HT-29 (cell line): Measurements from ENCODE around the gene AGBL1. TPM values are rescaled to one million over a fixed set of nuclear protein-coding genes. Genes with fewer than 3 reads are reported as not detected.

ENCODE experiments used
- DNase-seq: peaks from one replicate; pipeline ENCODE4 v3.0.0-alpha.2; 2015; ENCODE audit warnings: low spot score
- total RNA-seq: library from RNA; depleted of rRNA; stranded (reverse); fragments of >200 nt; shearing (Covaris generic); gene quantifications from 2 replicates; pipeline ENCODE4 v1.2.3, GENCODE V29; 2014

AGBL1 gene
- total RNA-seq, 1 experiment from 2014 or later: not detected

DNA sequence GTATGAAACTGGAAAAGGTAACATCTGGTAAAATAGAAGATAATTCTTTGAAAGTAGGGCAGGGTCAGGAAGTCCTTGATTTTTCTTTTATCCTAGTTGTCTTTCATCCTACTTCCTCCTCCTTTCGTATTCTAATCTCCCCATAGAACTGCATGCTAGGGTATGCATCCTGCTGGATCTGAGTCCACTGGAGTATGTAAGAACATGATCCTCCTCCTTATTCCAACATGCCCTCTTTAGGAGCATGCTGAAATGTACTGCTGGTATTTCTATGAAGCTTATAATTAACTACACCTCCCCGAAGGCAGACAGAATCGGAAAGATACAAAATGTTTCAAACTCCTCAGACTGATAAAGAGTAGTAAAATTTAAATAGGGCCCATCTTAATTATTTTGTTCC, 493.8 kb downstream of the AGBL1 start:
- DNase-seq: no peak

DNA sequence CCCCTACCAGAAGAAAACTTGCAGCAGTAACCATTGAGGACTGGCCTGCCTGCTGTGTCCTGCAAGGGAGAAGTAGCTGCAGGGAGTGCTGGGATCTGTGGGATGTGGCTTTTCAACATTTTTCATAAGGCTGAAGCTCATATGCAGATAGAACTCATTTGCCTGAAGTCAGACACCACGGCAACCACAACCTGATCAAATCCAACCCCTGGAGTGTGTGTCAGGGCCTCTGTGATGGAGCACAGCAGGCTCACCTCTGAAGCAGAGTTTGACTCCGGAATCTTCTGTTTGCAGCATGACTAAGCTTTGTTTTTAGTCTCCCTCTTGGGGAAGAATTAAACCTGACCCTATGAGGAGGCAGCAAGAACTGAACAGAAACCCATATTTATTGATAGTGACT, 508.7 kb downstream of the AGBL1 start:
- no peak for DNase-seq

DNA sequence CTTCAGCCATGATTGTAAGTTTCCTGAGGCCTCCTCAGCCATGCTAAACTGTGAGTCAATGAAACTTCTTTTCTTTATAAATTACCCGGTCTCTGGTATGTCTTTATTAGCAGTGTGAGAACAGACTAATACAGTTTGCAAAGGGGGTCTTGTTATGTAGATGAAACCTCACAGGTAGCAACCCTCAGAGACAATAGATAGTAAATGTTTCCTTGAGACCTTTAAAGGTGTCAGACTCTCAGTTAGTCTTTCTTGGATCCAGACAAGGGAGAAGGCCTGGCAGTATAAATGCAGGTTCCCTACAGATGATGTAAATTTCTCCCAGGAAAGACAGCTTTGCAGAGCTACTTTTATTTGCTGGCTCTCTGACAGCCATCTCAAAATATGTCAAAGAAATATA, 510.8 kb downstream of the AGBL1 start:
- no peak for DNase-seq

DNA sequence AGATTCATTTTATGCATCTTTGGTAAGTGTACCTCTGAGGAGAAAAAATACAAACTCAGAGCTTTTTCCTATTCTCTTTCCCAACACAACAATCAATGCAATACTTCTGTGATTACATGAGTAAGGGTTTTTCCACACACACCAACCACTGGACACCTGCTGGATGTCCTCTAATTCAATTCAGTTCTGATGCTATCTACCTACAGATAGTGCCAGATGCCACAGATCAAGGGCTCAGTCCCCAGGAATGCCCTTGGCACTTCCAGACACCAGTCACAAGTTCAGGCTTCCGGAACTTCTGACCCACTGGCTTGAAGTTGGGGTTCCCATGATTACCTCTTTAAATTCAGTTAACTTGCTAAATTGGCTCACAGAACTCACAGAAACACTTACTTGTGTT, 511.5 kb downstream of the AGBL1 start:
- DNase-seq: no peak

DNA sequence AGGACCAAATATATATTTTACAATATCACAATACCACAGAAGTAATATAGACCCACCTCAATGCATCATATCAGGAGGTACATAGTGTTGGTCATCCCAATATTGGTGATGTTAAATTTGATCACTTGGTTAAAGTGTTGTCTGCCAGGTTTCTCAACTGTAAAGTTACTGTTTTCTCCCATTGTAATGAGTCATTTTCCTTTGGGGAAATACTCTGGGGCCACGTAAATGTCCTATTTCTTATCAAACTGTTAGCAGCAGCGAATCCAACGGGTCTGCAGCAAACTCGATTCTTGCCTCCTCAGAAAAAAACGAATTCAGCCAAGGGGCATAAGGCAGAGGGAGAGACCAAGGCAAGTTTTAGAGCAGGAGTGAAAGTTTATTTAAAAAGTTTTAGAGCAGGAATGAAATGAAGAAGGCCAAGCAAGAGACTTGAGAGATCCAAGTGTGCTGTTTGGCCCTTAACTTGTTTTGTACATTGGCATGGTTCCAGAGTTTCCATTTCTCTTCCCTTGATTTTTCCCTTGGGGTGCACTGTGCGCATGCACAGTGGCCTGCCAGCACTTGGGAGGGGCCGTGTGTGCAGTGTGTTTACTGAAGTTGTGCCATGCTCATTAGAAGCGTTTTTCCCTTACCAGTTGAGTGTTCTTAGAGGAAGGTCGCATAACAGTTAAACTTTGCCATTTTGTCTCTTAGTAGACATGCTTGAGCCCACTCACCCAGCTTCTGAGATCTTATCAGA, 512.5 kb downstream of the AGBL1 start:
- peak; percentile 9 for DNase-seq

DNA sequence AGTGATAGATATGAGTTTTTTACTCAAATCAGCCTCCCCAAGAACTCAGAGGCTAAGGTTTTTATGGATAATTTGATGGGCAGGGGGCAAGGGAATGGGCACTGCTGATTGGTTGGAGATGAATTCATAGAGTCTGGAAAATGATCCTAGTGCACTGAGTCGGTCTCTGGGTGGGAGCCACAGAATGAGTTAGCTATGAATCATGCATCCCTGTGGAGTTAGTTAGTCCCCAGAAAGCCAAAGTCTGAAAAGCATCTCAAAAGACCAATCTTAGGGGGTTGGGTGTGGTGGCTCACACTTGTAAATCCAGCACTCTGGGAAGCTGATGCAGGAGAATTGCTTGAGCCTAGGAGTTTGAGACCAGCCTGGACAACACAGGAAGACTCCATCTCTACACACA, 516.1 kb downstream of the AGBL1 start:
- no peak for DNase-seq

DNA sequence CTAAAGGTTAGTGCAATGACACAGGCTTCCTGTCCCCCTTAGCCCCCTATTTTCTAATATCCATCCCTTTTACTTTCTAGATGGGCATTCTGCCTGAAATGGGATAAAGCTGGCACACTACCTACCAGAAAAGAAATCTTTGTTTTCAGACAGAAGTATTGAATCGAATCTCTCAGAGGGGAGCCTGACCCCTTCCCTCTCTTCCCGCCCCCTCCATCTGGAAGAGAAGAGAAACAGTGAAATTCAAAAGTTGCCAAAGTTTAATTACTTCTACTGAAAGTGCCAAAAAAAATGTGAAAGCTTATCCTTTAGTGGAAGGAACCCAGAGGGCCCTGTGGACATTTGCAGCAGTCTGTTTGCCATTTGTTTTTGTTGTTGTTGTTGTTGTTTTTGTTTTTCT, 523.8 kb downstream of the AGBL1 start:
- no peak for DNase-seq

DNA sequence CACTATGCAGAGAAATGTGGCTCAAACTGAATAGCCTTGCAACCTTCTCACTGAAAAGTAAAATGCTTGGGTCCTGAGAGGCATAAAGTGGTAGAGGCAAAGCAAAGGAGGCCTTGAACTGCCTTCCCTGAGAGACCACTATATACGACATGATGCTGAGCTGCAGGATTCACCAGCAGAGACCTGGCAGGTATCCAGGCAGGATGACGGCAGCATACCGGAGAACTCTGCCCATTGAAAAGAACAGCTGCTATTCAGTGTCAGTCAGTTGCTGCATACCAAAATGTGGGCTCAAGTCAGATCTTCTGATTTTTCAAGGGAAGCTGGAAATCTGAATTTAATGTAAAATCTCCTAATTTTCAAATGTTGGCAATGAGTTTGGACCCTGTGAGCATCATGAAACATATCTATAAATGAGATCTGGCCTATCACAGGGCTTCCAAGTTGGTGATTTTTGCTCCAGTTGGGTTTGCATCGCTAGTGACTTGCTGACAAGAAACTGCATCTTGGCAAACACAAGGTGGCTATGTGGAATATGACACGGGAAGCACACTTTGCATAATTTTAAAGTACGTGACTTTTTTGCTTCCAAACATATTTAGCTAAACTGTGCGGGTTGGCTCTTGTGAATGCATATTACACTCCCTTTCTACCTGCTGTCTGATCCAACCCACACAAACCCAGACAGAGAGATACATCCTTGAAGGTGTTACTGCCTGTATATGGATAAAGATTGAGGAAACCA, 529.0 kb downstream of the AGBL1 start:
- DNase-seq: no peak

DNA sequence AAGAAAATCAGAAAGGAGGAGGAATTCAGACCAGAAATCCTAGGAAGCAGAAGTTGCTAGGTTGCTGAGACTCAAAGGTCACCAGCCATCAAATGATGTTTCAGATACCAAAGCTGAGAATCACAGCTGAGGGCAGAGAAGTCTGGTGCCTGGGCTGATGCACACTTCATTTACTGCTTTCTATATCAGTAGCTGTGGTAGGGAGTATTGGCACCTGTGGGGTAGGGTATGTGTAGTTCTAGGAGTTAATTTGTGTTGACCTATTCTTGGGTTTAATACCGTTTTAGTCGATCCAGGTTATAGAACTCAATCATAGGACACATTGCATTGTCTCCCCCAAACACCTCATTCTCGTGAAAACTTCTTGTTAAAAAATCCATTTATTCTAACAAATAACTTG, 529.6 kb downstream of the AGBL1 start:
- DNase-seq: no peak

DNA sequence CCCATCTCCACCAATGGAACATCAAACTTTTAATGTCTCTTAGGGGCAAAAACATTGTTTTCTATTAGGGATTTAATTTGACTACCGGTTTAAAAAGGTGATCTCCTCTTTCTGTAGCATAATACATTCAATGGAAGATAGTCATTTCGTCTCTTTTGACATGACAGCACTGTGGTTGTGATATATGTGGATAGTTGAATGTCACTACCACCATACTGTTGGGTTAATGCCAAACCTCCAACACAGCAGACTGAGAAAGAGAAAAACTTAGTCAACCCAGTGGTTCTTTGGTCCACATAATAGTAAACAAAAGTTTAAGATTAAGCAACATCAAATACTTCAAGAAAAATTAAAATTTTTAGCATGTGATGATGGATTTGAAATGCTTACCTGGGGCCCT, 530.4 kb downstream of the AGBL1 start:
- DNase-seq: no peak

DNA sequence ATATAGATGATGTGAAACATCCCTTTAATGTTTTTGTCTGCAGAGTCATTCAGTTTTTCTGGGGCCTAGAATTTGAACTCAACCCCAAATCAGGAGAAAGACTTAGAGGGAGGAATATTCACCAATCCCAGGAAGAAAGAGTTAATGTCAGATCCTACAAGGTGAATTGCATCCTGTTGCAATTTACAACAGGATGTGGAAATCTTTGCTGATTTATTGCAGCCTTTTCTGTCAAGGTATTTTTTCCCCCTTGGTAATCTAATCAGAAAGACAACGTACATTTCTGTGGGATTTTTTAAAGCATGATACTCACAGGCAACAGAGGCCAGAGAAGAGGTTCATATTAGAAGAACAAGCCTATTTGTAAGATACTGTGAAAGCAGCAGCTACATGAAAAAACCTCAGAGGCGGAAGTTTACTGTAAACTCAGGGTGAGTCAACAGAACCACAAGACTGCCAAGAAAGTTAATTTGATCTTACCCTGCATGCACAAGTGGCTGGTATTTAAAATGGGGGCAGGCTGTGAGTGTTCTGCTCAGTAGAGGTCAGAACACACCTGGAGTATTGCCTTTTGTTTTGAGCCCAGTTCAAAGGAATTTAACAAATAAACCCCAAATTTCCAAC, 531.9 kb downstream of the AGBL1 start:
- peak; percentile 62 for DNase-seq

DNA sequence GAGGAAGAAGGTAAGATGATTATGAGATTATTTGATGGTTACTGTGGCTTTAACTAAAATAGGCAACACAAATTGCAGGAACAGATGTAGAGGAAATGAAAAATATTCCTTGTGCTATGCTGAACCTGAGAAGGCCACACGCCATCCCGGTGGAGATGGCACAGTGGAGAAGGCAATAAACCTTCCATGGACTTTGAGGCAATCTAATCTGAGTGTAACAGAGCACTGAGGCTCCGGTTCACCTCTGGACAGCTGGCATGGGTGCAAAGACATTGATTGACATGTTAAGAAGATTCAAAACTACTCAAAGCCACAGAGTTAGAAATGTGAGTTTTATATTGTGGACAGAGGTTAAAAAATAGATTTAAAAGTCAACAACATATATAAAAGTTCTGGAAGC, 535.7 kb downstream of the AGBL1 start:
- DNase-seq: no peak

DNA sequence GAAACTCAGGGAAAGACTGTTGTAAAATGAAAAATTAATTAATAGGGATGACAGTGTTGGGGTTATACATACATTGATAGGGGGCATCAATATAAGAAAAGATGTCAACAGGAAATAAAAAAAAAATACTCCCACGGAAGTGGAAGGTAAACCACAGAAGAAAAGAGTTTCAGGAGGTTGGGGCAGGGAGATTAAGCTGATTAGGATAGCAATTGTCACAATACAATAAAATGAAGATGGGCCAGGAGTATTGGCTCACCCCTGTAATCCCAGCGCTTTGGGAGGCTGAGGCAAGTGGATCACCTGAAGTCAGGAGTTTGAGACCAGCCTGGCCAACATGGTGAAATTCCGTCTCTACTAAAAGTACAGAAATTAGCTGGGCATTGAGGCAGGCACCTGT, 536.1 kb downstream of the AGBL1 start:
- no peak for DNase-seq

DNA sequence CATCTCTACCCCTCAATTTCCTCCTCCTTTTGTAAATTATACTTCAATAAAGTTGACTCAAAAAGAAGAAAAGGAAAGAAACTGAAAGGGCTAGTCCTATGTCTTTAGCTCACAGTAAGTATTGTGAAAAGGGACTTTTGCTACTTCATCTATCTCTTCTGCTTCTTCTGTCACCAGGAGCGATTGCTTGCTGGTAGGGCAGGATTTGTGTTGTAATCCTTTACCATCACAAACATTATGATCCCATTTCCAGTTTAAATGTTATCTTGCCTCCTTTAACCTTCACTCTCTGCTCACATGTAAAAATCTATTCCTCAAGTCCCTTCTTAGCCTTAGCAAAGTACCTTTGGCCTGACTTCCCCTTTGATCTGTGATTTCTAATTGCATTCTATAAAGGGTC, 537.1 kb downstream of the AGBL1 start:
- DNase-seq: no peak

DNA sequence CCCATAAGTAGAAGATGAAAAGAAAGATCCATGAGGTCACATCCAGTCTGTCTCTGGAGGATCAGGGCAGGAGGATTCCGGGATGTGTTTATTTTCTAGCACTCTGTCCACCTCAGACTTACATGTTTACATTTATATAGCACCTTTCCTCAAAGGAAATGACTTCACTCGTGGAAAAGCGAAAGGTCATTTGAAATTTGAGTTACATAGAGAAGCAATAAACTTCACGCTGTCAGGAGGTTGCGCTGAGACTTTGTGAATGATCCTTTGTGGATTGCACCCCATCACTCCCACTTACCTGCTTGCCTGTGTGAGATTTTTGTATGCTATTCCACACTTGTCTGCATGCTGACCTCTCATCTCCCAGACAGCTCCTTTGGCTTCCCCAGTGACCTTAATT, 540.5 kb downstream of the AGBL1 start:
- DNase-seq: no peak

DNA sequence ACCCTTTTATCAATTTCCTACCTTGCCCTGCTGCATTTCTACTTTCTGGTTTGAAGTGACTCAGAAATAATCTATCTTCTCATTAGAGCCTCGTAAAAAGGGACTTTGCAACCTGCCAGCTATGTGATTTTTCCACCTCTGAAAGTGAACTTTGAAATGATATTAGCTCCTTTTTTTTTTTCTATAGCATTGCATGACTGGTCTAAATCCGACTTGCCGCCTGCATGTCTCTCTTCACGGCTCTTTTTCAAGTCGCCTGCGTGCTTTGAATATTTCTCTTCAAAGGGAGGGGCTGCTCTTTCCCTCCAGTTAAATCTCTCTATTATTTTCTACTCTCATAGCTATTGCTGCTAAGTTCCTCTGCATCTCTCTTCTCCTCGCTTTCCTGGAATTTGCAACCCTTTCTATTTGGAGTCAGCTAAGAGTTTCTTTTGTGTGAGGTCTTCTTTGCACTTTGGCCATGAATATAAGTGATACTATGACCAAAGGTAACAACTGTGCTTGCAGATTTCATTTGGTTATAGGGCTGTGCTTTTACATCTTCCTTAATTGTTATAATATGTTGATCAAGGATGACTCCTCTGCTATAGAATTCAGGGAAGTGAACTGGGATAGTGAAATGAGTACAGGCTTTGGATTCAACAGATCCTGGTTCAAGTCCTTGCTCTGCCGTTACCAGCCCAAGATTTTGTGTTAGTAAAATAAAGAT, 541.1 kb downstream of the AGBL1 start:
- DNase-seq: peak; percentile 21

DNA sequence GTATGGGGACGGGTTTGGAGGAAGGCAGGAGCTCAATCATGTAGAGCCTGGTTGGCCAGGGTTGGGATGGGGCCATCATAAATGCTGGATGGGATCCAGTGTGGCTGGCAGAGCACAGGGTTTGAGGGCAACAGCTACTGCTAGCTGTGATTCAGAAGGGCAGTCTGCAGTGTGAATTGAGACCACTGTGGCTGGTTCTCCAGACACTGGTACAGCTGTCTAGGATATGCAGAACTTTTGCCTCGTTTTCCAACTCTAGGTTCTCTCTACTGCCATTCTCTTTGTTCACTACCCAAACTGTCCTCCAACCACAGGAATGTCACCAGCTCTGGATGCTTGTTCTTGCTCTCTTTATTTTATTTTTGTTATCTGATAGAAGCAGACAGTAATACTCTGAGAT, 543.6 kb downstream of the AGBL1 start:
- DNase-seq: no peak

DNA sequence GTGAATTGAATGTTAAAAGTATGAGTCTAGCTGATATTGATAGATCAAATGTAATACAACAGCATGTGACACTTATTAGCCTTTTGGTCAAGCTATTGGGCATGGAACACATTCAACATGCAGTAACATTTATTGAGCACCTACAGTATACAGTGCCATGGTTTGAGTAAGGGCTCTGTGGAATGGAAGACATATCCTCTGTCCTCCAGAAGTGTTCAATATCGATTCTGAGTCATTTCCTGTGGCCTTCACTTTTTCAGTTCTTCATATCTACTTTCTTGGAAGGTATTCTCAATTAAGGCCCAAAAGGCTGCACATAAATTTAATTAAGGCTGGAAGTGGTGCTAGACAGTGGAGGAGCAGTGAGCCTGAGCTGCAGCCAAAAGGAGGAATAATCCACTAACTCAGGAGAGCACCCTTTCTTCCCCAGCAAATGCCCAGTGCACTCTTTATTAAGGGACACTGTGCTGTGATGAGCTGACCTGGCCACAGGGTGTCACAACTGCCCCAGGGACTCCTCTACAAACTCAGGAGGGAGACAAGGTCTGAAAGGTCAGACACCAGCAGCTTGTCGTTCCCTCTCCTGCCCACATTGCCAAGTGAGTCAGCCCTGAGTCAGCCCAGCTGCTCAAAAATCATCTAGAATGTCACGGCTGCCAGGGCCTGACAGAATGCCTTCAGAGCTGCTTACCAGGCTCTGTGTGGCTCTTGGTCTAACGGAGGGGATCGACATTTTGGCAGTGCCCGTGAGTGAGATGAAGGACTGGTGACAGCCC, 544.8 kb downstream of the AGBL1 start:
- peak; percentile 95 for DNase-seq

DNA sequence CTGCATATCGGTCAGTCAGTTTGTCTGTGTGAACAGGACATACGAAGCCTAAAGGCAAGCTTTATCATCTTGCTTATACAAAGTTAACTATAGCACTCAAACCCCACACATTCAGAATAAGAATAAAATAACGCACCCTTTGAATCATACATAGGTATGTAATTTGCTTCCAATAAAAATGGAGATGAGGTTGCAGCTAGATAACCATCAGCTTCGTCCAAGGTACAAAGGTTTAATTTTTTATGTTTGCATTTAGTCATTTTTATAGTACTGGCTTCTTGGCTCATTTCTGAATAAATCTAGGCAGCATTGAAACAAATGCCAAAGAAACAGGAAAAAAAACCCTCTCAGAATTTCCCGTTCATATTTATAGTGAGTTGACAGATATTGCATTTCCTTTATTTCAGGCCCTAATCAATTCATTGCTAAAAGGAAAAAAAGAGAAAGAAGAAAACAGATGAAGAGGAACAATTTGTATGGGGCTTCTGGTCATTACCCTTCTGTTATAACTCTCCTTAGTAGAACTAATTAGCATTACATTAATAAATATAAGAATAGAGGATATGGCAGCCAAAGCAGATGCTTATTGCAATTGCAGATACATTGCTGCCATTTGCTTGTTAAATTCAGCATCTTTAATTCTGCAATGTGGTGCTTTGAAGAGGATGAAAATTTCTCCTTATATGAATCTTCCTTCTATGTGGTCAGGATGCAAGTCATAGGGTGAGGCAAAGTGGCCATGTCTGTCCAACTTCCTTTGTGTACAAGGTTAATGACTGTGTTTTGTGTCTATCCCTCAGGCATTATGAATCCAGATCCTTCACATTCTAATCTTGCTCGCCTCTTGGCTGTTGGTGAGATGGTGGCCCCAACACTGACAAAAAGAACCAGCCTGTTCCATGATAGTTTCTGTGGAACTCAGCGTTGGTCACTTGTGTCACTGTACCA, 550.0 kb downstream of the AGBL1 start:
- peak; percentile 66 for DNase-seq

DNA sequence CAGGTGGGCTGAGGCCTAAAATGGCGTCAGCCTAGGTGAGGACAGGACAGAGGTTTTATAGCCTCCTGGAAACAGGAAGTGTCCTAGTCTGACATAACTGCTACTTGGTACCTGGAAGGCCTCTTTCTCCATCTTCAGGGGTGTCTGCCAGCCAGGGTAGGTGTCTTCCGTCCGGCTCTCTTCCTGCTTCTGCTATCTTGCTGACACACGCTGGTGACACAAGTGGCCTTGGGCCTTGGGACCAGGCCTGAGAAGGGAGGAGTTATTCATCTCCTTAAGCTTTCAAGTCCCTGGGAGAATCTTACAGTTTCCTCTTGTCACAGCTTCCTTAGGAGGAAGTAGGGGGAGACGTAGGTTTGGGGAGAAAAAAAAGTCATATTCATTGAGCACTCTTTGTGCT, 551.3 kb downstream of the AGBL1 start:
- DNase-seq: no peak
